Endothelial cell of umbilical vein (primary cell): ENCODE measurements around the gene POLR2F. TPM values are rescaled to one million over a fixed set of nuclear protein-coding genes. Genes with fewer than 3 reads are reported as not detected.

Source experiments
- BruUV-seq: library from RNA; stranded (reverse); fragments of 400-500 nt; replicated peaks from 2 replicates; lab custom pipeline; 2021; lab: Mats Ljungman, UMichigan
- CTCF ChIA-PET: fragments of 300-600, 350-600 bp; sonication (Branson Sonifier 250); formaldehyde crosslinking; loops from one replicate; lab custom pipeline; 2021; ENCODE audit warnings: antibody characterized with exemption, inconsistent platforms; lab: Charles Lee
- POLR2A ChIA-PET: fragments of 300-600, 350-600 bp; sonication (Branson Sonifier 250); formaldehyde crosslinking; loops from one replicate; lab custom pipeline; 2021; ENCODE audit warnings: antibody characterized with exemption, inconsistent platforms; lab: Charles Lee
- DNase-seq: peaks from one replicate; pipeline ENCODE4 v3.0.0-alpha.2; 2011; ENCODE audit warnings: low read depth, low spot score
- FAIRE-seq: peaks from 2 replicates; lab custom pipeline; 2011; peaks lifted over from hg19 to GRCh38; lab: Jason Lieb, UNC
- H2AFZ ChIP-seq: 2 replicates; pipeline ENCODE4 v1.6.0; 2012; ENCODE audit warnings: low read depth, low read length, control low read depth, inconsistent platforms
- H3K27ac ChIP-seq: 2 replicates; pipeline ENCODE4 v1.5.1; 2011; ENCODE audit warnings: low read depth, mild to moderate bottlenecking, control low read depth, low read length, moderate library complexity; ENCODE audit not compliant: insufficient read depth
- H3K27me3 ChIP-seq, 2 experiments: 2 replicates each; pipeline versions ENCODE4 v1.6.0 to v1.6.1; 2011; ENCODE audit warnings: low read length in 2 of 2, mixed read lengths in 1 of 2; ENCODE audit not compliant: control insufficient read depth in 2 of 2, insufficient read depth in 2 of 2
- H3K36me3 ChIP-seq, 2 experiments: 2 replicates in 1 of 2; 3 replicates in 1 of 2; pipeline ENCODE4 v1.5.1; 2011; ENCODE audit warnings: low read length in 2 of 2, mild to moderate bottlenecking in 1 of 2, moderate library complexity in 1 of 2; ENCODE audit not compliant: control insufficient read depth in 2 of 2, insufficient read depth in 2 of 2; ENCODE audit errors: extremely low read depth in 1 of 2
- H3K4me1 ChIP-seq: 3 replicates; pipeline ENCODE4 v1.5.1; 2011; ENCODE audit warnings: mild to moderate bottlenecking, low read length; ENCODE audit not compliant: control insufficient read depth, insufficient read depth; ENCODE audit errors: extremely low read depth
- H3K4me2 ChIP-seq: 2 replicates; pipeline ENCODE4 v1.6.1; 2011; ENCODE audit warnings: low read length, control low read depth, mixed read lengths; ENCODE audit not compliant: insufficient read depth
- H3K4me3 ChIP-seq, 3 experiments: fragments of 200-600 bp in 1 of 3; sonication (generic), shearing (Covaris generic) in 1 of 3; replicated peaks in 1 of 3; 2 replicates each; pipeline ENCODE4 v1.5.1; 2011 to 2016; ENCODE audit warnings: control low read depth in 3 of 3, low read length in 3 of 3, mild to moderate bottlenecking in 2 of 3, inconsistent platforms in 1 of 3, low read depth in 1 of 3, moderate library complexity in 1 of 3; ENCODE audit not compliant: insufficient read depth in 1 of 3
- H3K79me2 ChIP-seq: 2 replicates; pipeline ENCODE4 v1.6.0; 2012; ENCODE audit warnings: low read length, inconsistent platforms; ENCODE audit not compliant: control insufficient read depth, insufficient read depth
- H3K9ac ChIP-seq: replicated peaks from 2 replicates; pipeline ENCODE3; 2011; ENCODE audit warnings: low read length, control low read depth; ENCODE audit not compliant: insufficient read depth; ENCODE audit errors: extremely low read depth
- H3K9me1 ChIP-seq: replicated peaks from 3 replicates; pipeline ENCODE4 v1.6.0; 2011; ENCODE audit warnings: mild to moderate bottlenecking, low read length; ENCODE audit not compliant: control insufficient read depth, insufficient read depth; ENCODE audit errors: extremely low read depth
- H3K9me3 ChIP-seq: replicated peaks from 2 replicates; pipeline ENCODE4 v1.5.1; 2012; ENCODE audit warnings: low read length, inconsistent platforms; ENCODE audit not compliant: control insufficient read depth, insufficient read depth
- H4K20me1 ChIP-seq: replicated peaks from 2 replicates; pipeline ENCODE3; 2011; ENCODE audit warnings: mild to moderate bottlenecking, low read length; ENCODE audit not compliant: control insufficient read depth, insufficient read depth; ENCODE audit errors: extremely low read depth
- CTCF ChIP-seq, 2 donors: IDR thresholded peaks; 1 replicate in 1 of 2; 2 replicates in 1 of 2; pipeline ENCODE4 v1.5.1; 2011; ENCODE audit warnings: low read length in 2 of 2, mild to moderate bottlenecking in 2 of 2, moderate library complexity in 2 of 2, control low read depth in 1 of 2, inconsistent platforms in 1 of 2, low read depth in 1 of 2; ENCODE audit not compliant: insufficient read depth in 1 of 2; ENCODE audit errors: extremely low read depth in 1 of 2
- EZH2 ChIP-seq: IDR thresholded peaks from 2 replicates; pipeline ENCODE4 v1.6.1; 2012; ENCODE audit warnings: borderline replicate concordance, low read depth, mild to moderate bottlenecking, moderate library complexity, low read length, inconsistent platforms; ENCODE audit not compliant: severe bottlenecking
- GATA2 ChIP-seq: IDR thresholded peaks from 2 replicates; pipeline ENCODE4 v1.7.0; 2011; ENCODE audit warnings: low read depth, mild to moderate bottlenecking, moderate library complexity, mixed read lengths, low read length; ENCODE audit not compliant: insufficient read length, insufficient read depth
- JUN ChIP-seq: IDR thresholded peaks from 2 replicates; pipeline ENCODE4 v1.6.1; 2011; ENCODE audit warnings: borderline replicate concordance, low read depth; ENCODE audit not compliant: insufficient read length, insufficient read depth
- MAX ChIP-seq: IDR thresholded peaks from 2 replicates; pipeline ENCODE4 v1.6.1; 2011; ENCODE audit not compliant: insufficient read depth, insufficient read length
- POLR2A ChIP-seq: IDR thresholded peaks from 2 replicates; pipeline ENCODE4 v1.6.1; 2012; ENCODE audit warnings: low read depth, mild to moderate bottlenecking, control low read depth, low read length
- POLR2AphosphoS5 ChIP-seq: IDR thresholded peaks from 2 replicates; pipeline ENCODE4 v1.6.1; 2012; ENCODE audit warnings: low read depth, mild to moderate bottlenecking, control low read depth, low read length, moderate library complexity; ENCODE audit not compliant: insufficient read depth
- dilution Hi-C: fragments of 300-500 bp; cut with MboI; formaldehyde crosslinking; loops from one replicate; pipeline ENCODE4 v1.15.0; 2019; ENCODE audit warnings: low sequenced_read_pairs; ENCODE audit not compliant: extremely low pct_ligation_motif_present
- intact Hi-C: fragments of 100-400 bp; cut with micrococcal nuclease; formaldehyde crosslinking; loops from one replicate; pipeline ENCODE4 v1.10.0; 2022
- polyA plus RNA-seq, 4 experiments: library from polyadenylated mRNA; depleted of rRNA in 3 of 4; stranded (reverse) in 3 of 4; unstranded in 1 of 4; fragments of >200 nt; gene quantifications; 2 replicates each; pipeline versions ENCODE4 v1.2.1 to v1.2.3, GENCODE V29; 2011 to 2012; ENCODE audit warnings: missing spikeins in 1 of 4
- total RNA-seq: library from RNA; stranded (reverse); gene quantifications from 2 replicates; pipeline ENCODE4 v1.2.3, GENCODE V29; 2021

POLR2F gene
- total and polyA plus RNA-seq, 2 donors (not counting 3 experiments of a cell fraction or from before 2014, with no cell fraction given): 106 to 112 TPM

- H4K20me1 ChIP-seq: no peaks in the 10 kb centered on the region
- H3K9me3 ChIP-seq: no peaks in the 10 kb centered on the region
- no peak overlapping the region for H3K27ac ChIP-seq
- H3K4me1 ChIP-seq: no peaks in the 10 kb centered on the region
- no peak overlapping the region for H3K4me2 ChIP-seq
- H3K4me3 ChIP-seq: no peak overlapping the region
- H3K9me1 ChIP-seq: no peaks in the 10 kb centered on the region
- TF ChIP-seq MAX (no peak), GATA2 (no peak), POLR2AphosphoS5 (no peak), POLR2A (no peak), JUN (no peak), CTCF (IDR thresholded peaks at IDR 0.05; ENCODE audit: extremely low read depth in 1 of 2, insufficient read depth in 1 of 2, low read depth in 1 of 2, low read length in 2 of 2) (no peak), EZH2 (no peak)
- no peaks in the 10 kb centered on the region for H3K36me3 ChIP-seq
- dilution Hi-C loops: no loop called here
- DNase-seq (no peak), FAIRE-seq (no peak)
- POLR2A ChIA-PET: no interaction called here
- no peak overlapping the region for H2AFZ ChIP-seq
- intact Hi-C loops: no loop called here
- no TSS peak for BruUV-seq
- H3K9ac ChIP-seq: no peak overlapping the region
- H3K27me3 ChIP-seq: no peaks in the 10 kb centered on the region
- no peaks in the 10 kb centered on the region for H3K79me2 ChIP-seq
- CTCF ChIA-PET: interaction anchor here (0.6 kb wide), 1 partner anchor 22 kb away, joined by 5 read pairs; no protein-coding TSS in a partner anchor
Measured at GRCh38 chr22:37985050-37985585, 31.6 kb downstream of the POLR2F start.
